ENCODE results near the gene ATP2B3.
"Not testable (repeated sequence)": the region's sequence is repeated elsewhere in the genome, so short reads cannot be mapped to it uniquely, and the experiment has no call there.

Gene ATP2B3

DNA sequence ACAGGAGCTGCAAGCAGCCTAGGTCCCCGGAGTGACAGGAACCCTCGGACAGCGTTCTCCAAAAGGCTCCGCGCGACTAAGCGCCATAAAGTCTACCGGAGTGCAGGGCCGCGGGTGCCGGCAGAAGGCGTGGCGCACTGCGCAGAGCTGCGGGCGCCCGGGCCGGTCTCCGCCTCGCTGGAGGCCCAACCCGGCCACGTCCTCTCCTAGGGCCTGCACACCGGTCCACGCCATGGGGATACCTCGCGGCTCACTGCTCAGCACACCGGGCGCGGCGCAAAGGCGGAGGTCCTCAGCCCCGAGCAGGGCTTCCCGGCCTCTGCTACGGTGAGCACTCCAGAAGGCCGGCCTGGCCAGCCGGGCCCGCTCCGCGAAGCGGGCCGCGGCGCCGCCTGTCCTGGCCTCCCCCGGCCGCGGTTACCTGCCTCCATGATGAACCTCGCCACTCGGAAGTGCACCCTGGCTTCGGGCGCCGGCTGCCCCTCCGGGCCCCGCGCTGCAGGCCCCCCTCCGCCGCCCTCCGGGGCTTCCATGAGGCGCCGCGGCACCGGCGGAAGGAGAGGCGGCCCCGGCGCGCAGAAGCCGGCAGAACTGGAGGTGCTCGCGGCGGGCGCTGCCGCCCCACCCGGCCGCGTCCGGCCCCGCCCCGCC lies 81.2 kb downstream of the ATP2B3 start, which contains the start of gene CCNQ:
TSS of gene CCNQ (minus strand) at position 599 of the 651 bp plus-strand sequence. CDS start at position 533, 66 bp downstream.
- peak; percentile 31 for DNase-seq

DNA sequence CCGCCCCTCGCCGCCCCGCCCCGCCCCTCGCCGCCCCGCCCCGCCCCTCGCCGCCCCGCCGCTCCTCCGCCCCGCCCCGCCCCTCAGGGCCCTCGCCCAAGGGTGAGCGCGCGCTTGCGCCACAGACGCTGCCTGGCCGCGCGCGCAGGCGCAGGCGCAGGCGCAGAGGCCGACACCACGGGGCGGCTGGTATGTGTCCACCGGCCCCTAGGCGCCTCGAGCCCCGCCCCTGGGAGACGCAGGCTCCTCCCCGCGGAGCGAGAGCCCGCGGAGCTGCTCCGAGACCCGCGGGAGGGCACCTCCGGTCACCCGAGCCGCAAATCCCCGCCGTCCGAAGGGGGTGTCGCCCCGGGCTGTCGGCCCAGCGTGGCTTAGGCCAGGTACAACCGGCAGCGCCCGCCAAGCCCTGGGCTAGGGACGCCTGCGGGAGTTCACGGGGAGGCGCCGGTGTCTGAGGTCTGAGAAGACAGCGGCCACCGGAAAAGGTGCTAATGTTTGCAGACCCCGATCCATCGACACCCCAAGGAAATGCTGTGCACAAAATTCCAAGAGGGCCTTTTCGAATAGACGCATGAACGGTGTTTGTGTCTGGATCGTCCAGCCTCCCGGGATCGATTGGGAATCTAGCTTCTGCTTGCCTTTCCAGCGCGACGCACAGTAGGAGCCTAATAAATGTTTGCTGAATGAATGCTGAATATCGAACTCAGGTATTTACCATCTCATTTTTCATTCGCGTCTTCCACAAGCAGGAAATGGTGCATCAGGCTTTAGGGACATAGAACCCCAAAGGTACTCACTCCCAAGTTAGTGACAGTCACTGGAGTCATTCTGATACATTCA lies 82.0 kb downstream of the ATP2B3 start:
- peak; percentile 71 for DNase-seq

DNA sequence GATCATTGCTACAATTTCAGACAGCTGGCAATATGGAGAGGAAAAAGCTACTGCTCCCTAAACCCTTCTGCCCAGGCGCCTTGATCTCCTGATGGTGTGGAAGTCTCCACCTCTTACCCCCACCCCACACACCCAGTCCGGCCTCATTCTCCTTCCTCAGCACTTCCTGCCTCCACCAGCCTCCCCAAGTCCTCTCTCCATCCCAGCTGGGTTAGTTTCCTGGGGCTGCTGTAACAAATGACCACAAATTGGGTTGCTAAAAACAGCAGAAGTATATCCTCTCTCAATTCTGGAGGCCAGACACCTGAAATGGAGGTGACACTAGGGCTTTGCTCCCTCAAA lies 82.6 kb downstream of the ATP2B3 start:
- peak; percentile 20 for DNase-seq

DNA sequence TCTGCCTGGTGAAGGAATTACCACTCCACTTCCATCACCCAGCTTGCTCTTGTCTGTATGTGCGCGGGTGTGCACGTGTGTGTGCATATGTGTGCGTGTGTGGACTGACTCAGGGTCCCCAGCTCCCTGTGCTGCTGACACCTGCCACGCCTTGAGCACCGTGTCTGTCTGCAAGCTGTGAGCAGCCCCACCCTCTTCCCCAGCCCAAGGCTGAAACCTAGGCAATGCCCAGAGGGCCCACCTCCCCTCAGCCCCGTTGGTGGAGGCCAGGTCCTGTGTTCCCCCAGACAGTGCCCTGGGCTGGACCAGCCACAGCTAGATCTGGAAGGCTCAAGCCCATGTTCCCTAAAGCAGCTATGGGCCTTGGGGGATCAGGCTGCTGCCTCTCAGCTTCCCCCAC lies 83.5 kb downstream of the ATP2B3 start:
- no peak for DNase-seq

DNA sequence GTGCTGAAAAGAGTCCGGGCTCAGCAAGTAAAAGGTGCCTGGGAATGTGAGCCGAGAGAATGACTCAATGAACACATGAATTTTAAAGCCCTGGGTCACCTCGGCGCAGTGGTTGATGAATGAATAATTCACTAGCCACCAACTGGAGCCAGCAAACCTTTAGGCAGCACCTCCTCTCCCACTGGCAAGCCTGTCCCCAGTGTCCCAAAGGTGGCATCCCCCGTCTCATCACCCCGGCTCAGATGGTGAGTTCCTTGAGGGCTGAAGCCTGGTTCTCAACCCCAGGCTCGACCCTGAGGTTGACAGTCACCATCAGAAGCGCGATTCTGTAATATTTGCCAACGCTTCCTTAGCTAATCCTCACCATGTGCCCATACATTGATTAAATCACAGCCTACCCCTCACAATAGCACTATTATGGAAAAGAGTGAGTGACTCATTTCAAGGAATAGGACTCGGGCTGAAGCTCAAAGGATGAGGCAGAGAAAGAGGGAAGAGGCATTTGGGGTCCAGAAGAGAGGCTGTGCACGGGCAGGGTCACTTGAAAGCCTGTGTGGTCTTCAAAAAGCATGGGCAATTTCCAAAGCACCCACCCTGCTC lies 84.2 kb downstream of the ATP2B3 start:
- DNase-seq = no peak

DNA sequence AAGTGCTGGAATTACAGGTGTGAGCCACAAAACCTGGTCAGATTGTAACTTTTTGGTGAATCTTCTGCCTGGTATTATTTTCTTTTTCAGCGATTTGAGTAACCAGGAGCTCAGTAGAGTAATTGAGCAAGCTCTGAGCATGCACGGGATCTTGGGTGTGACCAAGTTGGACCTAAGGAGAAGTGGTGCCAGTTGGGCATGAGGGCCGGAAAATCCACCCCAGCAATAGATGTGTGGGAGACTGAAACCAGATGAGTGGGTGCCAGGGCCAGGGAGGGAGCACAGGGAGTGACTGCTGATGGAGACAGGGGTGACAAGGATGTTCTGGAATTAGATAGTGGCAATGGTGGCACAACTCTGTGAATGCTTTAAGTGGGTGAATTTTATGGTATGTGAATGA lies 85.2 kb downstream of the ATP2B3 start:
- no peak for DNase-seq

DNA sequence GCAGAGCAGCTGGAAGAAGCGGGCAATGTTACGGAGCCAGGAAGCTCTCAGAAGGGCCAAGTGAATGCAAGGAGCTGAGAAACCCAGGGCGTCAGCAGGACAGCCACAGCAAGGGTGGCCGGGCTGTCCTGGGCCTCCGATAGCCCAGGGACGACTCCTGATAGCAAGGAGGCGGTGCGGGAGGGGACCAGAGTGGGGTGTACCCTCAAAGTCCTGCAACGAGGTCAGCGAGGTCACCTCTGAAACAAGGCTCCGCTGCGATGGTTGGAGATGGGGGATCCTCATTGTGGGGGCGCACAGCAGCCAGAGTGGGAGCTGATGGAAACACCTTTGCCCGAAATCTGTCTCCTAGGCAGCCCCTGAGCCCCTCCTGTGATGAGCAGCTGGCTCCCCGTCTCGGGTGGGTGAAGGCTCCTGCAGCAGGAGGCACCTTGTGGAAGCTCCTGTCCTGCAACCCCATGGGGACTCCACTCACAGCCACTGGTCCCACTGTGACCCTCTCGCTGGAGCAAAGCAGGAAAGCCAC lies 85.8 kb downstream of the ATP2B3 start:
- no peak for DNase-seq

DNA sequence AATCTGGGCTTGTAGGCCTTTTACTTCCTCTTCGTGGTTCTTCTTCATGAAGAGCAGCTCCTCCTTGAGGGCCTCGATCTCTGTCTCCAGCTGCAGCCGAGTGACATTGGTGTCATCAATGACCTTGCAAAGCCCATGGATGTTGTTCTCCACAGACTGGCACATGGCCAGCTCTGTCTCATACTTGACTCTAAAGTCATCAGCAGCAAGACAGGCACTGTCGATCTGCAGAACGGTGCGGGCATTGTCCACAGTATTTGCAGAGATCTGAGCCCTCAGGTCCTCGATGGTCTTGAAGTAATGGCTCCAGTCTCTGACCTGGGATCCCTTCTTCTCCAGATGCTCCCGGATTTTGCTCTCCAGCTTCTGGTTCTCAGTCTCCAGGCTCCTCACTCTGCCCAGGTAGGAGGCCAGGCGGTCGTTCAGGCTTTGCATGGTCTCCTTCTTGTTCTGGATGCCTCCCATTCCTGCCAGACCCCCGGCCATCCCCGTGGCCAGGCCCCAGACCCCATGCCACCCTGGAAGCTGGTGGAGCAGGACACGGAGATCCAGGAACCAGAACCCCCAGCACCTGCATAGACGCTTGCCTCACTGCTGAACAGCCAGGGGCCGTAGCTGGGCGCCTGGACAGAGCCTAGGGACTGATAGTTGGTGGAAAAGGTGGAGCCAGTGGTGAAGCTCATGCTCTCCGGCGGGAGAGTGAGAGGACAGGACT lies 87.4 kb downstream of the ATP2B3 start:
- not testable (repeated sequence) for DNase-seq

DNA sequence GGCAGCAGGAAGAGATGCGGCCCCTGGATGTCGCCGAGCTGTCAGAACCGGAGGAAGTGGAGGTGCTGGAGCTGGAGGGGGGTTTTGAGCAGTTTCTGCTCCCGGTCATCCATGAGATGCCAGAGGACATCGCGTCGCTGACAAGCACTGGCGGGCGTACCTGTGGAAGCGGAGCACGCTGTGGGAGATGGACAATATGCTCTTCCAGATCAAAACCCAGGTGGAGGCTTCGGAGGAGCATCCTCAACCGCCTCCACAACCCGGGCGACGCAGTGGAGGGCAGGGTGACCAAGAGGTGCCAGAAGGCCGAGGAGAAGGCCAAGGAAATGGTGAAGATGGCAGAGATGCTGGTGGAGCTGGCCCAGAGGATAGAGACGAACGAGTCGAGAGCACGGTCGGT lies 89.1 kb downstream of the ATP2B3 start:
- DNase-seq = no peak

DNA sequence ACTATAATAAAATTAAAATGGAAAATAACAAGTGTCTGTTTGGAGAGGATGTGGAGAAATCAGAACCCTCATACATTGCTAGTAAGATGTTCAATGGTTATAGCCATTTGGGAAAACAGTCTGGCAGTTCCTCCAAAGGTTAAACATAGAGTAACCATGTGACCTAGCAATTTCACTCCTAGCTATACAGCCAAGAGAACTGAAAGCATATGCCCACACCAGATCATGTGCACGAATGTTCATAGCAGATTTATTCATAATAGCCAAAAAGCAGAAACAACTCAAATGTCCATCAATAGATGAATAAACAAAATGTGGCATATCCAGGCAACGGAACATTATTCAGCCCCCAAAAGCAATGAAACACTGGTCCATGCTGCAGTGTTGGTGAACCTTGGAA lies 90.9 kb downstream of the ATP2B3 start:
- no peak for DNase-seq

DNA sequence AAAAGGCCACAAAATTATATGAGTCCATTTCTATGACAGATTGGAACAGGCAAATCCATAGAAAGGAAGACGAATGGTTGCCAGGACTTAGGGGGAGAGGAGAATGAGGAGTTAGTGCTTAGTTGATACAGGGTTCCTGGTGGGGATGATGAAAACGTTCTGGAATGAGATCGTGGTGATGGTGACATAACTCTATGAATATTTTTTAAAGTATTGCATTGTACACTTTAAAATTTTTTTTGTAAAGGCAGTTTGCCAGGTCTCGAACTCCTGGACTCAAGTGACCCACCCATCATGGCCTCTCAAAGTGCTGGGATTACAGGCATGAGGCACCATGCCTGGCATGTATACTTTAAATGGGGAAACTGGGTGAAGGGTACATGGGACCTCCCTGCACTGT lies 91.4 kb downstream of the ATP2B3 start:
- no peak for DNase-seq

DNA sequence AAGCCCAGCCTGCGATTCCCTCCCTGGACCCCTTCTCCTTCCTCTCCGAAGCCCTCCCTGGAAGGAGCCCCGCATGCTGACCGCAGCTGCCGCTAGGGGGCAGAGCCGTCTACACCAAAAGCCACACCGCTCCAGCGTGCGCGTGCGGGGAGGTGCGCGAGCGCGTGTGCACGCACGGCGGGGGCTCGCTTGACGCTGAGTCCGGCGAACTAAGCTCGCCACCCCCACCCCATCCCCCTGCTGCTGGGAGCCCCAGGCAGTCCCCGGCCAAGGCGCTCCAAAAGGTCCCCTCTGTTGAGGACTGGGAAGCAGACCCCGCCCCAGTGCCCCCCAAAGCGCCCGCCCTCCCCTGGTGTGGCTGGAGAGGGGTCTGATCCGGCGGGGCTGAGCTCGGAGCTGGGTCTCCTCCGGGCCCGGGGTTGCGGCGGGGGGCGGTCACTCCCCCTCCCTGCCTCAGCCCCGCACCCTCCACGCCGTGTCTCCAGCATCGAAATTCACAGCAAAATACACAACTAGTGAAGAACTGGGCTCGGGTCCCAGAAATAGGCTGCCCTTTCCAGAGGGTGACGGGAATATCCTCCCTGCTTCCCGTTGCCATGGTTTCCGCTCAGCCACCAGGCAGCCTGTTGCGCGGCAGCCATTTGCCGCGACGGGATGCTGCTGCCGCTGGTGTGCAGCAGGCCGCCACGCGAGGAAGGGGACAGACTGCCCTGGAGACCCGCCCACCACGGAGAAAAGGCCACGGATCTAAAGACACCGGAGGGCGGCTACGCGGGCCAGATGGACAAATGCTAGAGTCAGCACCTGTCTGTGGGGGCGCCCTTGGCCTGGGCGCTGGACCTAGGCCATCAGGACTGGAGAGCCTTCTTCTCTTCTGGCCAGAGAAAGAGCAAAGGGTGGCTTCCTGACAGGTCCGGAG lies 92.7 kb downstream of the ATP2B3 start:
- peak; percentile 38 for DNase-seq

DNA sequence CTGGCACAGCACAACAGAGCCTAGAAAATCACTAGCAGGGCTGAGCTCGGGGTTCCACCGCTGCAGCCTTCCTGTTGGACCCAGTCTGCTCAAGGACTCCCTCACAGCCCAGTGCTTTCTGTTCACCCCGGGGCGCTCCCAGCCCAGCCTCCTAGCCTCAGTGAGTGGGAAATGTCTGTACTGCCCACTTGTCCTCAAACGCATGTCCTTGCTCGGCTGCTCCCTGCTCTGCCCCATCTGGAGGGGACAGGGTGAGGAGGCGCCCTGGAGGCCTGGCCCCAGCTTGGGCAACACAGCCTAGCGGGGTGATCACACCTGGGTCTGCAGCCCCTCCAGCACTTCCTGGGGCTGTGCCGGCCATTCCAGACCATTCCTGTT lies 93.4 kb downstream of the ATP2B3 start:
- DNase-seq = no peak

DNA sequence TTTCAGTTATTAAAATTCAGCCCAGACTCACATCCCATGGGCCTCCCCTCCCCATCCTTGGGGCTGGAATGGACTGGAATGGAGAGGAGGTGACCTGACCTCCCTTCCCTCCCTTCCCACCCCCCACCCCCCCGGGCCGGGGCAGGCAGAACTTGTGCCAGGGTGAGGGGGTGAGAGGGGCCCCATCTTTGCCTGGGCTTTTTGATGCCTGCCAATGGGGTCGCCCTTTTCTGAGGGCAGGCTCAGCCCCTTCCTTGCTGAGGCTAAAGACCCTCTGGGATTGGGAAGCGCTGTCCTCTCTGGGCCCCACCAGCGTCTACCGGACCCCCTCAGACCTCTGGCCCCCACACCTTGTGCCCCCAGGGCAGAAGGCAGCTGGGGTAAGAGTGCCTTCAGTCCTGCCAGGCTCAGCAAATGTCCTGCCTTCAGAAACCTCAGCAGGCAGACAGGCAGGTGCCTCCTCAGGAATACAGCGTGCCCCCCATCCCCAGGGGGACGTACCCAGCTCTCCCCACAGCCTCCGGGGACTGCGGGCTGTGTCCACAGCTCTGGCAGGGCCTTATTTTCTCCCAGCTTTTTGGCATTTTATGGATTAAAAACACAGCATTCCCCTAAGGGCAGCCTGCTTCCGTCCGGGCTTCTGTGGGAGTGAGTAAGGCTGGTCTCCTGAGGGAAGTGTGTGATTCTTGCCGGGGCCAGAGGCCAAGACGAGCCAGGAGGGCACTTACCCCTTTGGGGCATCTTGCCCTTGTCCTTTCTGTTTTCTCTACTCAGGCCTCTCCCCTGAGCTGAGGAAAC lies 94.1 kb downstream of the ATP2B3 start:
- DNase-seq = no peak

DNA sequence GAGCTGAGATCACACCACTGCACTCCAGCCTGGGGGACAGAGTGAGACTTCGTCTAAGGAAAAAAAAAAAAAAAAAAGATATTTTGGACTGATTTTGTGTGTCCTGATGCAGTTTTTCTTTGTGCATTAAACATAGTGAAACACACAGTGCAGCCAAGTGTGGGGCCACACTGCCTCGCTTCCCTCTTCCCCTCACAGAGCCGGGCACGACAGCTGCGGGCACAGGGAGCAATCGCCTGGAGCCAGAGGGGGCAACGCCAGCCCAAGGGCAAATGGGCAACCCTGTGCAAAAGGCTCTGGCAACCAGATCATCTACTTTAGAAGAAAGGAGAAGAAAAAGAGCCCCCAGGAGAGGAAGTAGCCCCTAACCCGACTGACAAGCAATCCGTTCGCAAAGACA lies 95.0 kb downstream of the ATP2B3 start:
- no peak for DNase-seq

DNA sequence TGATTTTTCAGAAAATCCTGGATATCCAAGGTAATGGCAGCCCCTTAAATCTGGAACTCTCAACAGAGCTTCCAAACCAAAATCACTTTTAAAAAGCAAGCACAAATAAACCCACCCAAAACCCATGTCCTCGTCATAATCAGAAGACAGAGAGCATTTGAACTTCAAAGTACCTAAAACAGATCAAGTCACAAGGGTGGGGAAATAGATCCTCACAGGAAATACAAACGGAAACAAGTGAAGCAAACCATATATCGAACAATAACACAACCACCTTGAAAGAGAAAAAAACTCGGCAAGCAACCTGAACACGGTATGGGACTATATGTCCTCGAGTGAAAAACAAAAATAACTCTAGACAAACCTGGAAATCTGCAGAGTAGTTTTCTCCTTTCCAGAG lies 97.4 kb downstream of the ATP2B3 start:
- DNase-seq = no peak

DNA sequence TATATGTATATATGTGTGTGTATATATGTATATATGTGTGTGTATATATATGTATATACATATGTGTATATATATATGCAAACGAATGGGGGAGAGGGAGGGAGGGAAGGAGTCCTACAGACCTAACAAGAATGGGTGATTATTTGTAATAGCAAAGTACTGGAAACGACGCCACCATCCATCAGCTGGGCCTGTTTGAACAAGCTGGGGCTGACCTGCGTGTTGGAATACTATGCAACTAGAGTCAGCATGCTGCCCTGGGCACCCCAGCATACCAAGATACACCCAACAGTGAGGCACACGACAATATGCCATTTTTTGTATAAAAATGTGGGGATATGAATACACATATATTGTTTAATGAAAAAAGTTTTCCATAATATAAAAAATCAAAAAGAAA lies 103.1 kb downstream of the ATP2B3 start:
- no peak for DNase-seq

DNA sequence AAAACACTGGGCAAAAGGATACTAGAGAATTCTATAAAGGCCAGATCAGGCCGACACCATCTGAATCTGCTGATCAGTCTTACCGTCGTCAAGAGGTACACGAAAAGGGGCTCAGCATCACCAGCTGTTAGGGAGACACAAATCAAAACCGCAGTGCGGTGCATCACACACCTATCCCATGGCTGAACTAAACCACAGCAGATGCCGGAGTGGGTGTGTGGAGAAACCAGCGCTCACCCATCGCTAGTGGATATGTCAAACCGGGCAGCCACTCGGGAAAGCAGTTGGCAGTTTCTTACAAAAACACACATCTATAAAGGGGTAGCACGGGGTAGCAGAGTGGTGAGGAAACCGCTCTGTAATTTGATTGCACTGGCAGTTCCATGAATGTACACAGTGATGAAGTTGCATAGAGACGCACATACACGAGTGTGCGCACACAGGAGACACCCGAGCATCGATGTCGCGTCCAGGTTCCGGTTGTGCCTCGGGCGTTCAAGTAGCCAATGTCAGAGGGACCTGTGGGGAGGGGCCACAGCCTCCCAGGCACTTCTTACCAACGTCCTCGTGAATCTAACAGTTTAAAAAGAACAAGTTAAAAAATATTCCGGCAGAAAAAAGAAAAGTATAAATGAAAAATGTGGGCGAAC lies 104.6 kb downstream of the ATP2B3 start:
- no peak for DNase-seq

DNA sequence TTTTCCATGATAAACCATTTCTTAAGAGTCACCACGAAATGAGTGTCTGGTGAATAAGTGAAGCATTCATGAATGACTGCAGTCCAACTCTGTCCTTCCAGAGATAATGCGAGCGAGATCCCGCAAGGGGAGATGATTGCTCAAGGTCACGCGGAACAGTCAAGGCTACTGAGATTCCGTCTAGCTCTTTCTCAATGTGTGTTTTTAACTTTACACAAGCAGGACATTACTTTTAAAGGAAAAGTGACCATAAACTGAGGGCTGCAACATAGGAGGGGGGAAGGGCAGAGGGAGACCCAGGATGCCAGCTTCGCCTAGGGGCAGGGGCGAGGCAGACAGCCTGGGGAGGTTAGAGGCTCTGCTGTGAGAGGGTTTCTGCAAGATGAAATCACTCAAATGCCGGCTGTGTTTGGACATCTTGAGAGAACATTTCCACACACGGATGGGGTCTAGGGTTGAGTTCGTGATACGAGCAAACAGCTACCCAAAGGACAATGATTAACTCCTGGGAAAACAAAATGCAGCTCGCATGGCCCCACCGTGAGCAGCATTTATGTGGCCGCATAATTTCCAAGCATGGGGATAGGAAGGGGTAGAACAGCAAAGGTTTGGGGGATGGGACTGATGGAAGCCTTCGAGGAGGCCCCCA lies 105.3 kb downstream of the ATP2B3 start:
- no peak for DNase-seq
